Mucosa of rectum (tissue), 2 donors: ENCODE data around the gene ANKRD40.

Experiments used
- H3K27ac ChIP-seq, 2 donors: one replicate each; pipeline ENCODE4 v1.7.0; 2013; ENCODE audit warnings: inconsistent platforms in 2 of 2, low read depth in 2 of 2, low read length in 2 of 2
- H3K27me3 ChIP-seq, 2 donors: one replicate each; pipeline ENCODE4 v1.7.0; 2013; ENCODE audit warnings: low read length in 2 of 2; ENCODE audit not compliant: control insufficient read depth in 2 of 2, insufficient read depth in 2 of 2
- H3K36me3 ChIP-seq, 2 donors: one replicate each; pipeline ENCODE4 v1.7.0; 2013; ENCODE audit warnings: low read length in 2 of 2; ENCODE audit not compliant: control insufficient read depth in 2 of 2, insufficient read depth in 2 of 2
- H3K4me1 ChIP-seq, 2 donors: one replicate each; pipeline ENCODE4 v1.7.0; 2013; ENCODE audit warnings: low read length in 2 of 2, mild to moderate bottlenecking in 1 of 2; ENCODE audit not compliant: control insufficient read depth in 2 of 2, insufficient read depth in 2 of 2
- H3K4me3 ChIP-seq, 2 donors: one replicate each; pipeline ENCODE4 v1.7.0; 2013; ENCODE audit warnings: low read length in 2 of 2
- H3K9ac ChIP-seq, 2 donors: one replicate each; pipeline ENCODE4 v1.7.0; 2013; ENCODE audit warnings: low read length in 2 of 2, low read depth in 1 of 2, mild to moderate bottlenecking in 1 of 2
- H3K9me3 ChIP-seq, 2 donors: one replicate each; pipeline ENCODE4 v1.7.0; 2013; ENCODE audit warnings: low read length in 2 of 2; ENCODE audit not compliant: control insufficient read depth in 2 of 2
- donor health status: healthy.
- donor health status: Normal muscosa, but diverticular disease.

ANKRD40 gene

DNA sequence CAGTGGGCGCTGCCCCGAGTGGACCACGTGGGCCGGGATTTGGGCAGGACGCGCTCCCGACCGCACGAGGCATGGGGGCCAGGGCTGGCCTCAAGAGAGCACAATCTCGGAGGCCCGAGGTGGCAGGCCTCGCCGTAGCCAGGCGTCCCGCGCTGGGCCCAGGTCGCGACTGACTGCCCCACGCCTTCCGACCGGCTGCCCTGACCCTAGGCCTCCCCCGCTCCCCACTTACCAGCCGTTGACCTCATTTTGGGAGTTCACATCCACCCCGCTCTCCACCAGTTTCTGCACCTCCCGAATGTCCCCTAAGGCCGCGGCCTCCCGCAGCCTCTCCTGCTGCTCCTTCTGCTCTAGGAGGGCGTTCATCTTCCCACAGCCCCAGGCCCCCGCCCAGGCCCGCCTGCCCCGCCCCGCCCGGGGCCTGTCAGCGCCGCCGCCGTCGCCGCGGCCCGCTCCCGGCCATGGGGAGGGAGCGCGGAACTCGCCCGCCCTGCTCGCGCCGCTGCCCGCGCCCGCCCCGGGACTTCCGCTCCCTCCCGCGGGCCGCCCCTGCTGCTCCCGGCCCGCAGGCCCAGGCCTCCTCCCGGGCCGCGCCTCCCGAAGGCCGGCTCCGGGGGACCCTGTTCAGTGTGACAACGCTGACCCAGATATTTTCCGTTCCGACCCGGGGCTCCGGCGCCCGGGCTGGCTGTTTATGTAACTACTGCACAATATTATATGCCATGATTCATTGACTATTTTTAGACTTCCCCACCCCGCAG is at the start of gene ANKRD40:
Gene ANKRD40, minus strand, starts transcription at position 626 of the 761 bp plus-strand sequence. Its CDS starts 260 bp downstream, at position 366.
- peak within 1 kb of the TSS; percentile 91 to 97 for H3K27ac ChIP-seq
- H3K36me3 ChIP-seq = peaks cover 3 to 7% of the 10 kb centered on the region in 2 donors
- H3K4me3 ChIP-seq = peak within 1 kb of the TSS; percentile 69 to 88
- H3K27me3 ChIP-seq = no peaks in the 10 kb centered on the region
- no peaks in the 10 kb centered on the region for H3K9me3 ChIP-seq
- peak within 1 kb of the TSS; percentile 80 to 99 for H3K9ac ChIP-seq
- peaks cover 14 to 15% of the 10 kb centered on the region in 2 donors for H3K4me1 ChIP-seq

- Histone ChIP-seq H3K27me3 (no peaks in the 10 kb centered on the region), H3K9ac (no peak overlapping the region), H3K27ac (no peak overlapping the region), H3K36me3 (peaks cover 33 to 42% of the 10 kb centered on the region in 2 donors), H3K4me1 (peaks cover 0 to 4% of the 10 kb centered on the region in 2 donors), H3K4me3 (no peak overlapping the region), H3K9me3 (no peaks in the 10 kb centered on the region)
Observed at GRCh38 chr17:50754521-50754920, 46.8 kb upstream of the ANKRD40 start.

- Histone ChIP-seq H3K9me3 (no peaks in the 10 kb centered on the region), H3K36me3 (peaks cover 72 to 77% of the 10 kb centered on the region in 2 donors), H3K27ac (no peak overlapping the region), H3K4me1 (peaks cover 0 to 4% of the 10 kb centered on the region in 2 donors), H3K9ac (no peak overlapping the region), H3K4me3 (no peak overlapping the region), H3K27me3 (no peaks in the 10 kb centered on the region)
Observed at GRCh38 chr17:50749245-50749644, 41.5 kb upstream of the ANKRD40 start.

DNA sequence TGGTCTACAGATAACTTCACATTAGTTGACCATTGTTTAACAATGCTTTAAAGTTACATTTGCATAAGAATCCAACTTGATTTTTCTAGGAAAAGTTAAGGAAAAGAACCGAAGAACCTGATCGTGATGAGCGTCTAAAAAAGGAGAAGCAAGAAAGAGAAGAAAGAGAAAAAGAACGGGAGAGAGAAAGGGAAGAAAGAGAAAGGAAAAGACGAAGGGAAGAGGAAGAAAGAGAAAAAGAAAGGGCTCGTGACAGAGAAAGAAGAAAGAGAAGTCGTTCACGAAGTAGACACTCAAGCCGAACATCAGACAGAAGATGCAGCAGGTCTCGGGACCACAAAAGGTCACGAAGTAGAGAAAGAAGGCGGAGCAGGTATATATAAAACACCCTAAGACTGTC is 37.9 kb upstream of the ANKRD40 start:
- Histone ChIP-seq H3K4me3 (no peak overlapping the region), H3K36me3 (peaks cover 81 to 88% of the 10 kb centered on the region in 2 donors), H3K27me3 (no peaks in the 10 kb centered on the region), H3K4me1 (no peaks in the 10 kb centered on the region), H3K9ac (no peak overlapping the region), H3K27ac (no peak overlapping the region), H3K9me3 (no peaks in the 10 kb centered on the region)

DNA sequence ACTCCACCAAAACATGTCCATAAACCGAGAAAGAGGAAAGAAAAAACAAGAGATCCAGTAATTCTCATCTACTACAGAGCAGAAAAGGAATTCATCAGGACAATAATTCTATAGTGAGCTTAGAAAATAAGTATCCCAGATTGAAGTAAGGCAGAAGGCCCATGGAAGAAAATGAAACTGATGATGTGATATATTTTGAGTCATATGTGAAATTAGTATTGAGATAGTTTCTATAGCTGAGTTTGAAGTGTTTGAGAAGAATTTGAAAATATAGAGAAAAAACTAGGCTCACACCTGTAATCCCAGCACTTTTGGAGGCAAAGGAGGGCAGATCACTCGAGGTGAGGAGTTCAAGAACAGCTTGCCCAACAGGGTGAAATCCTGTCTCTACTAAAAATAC is 31.4 kb upstream of the ANKRD40 start:
- no peak overlapping the region for H3K27ac ChIP-seq
- no peaks in the 10 kb centered on the region for H3K9me3 ChIP-seq
- no peak overlapping the region for H3K9ac ChIP-seq
- H3K4me1 ChIP-seq = peaks cover 0 to 3% of the 10 kb centered on the region in 2 donors
- H3K36me3 ChIP-seq = peaks cover 49 to 63% of the 10 kb centered on the region in 2 donors
- H3K27me3 ChIP-seq = no peaks in the 10 kb centered on the region
- no peak overlapping the region for H3K4me3 ChIP-seq

DNA sequence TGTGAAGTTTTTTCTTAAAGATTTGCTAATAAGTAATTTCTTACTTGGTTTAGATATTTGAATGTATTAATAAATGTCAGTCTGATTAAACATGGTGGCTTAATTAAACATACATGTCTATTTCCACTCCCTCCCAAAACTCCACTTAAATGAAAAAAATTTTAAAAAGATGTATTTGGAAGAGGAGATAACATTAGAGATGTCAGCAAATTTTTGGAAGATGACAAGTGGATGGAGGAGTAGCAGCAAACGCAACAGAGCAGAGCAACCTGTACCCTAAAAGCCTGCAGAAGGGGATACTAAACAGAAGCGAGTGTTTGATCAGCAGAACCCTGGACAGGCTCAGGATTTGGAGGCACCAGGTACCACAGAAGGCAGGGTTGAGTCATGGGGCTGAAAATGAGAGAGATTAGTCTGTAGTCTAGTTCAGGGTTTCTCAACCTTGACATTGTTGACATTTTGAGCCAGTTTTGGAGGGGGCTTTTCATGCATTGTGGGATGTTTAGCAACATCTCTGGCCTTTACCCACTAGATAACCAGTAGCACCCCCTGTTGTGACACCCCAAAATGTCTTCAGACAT is 29.5 kb upstream of the ANKRD40 start:
- Histone ChIP-seq H3K27me3 (no peaks in the 10 kb centered on the region), H3K9me3 (no peaks in the 10 kb centered on the region), H3K9ac (no peak overlapping the region), H3K36me3 (peaks cover 36 to 48% of the 10 kb centered on the region in 2 donors), H3K4me3 (no peak overlapping the region), H3K4me1 (peaks cover 0 to 3% of the 10 kb centered on the region in 2 donors), H3K27ac (no peak overlapping the region)

DNA sequence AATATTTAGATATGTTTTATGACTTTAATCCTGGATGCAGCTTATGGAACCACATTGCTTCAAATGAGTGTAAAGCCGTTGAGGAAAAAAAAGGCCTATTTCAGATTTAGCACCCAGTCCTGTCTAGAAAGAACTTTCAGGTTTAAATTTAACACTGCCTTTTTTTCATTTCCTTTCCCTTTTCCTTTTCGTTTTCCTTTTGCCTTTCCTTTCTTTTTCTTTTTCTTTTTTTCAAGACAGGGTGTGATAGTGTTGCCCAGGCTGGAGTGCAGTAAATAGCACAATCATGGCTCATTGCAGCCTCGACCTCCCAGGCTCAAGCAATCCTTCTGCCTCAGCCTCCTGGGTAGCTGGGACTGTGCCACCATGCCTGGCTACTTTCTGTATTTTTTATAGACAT is 27.6 kb upstream of the ANKRD40 start:
- Histone ChIP-seq H3K4me3 (no peak overlapping the region), H3K27me3 (no peaks in the 10 kb centered on the region), H3K4me1 (peaks cover 3 to 7% of the 10 kb centered on the region in 2 donors), H3K9me3 (no peaks in the 10 kb centered on the region), H3K9ac (no peak overlapping the region), H3K36me3 (peaks cover 21 to 29% of the 10 kb centered on the region in 2 donors), H3K27ac (no peak overlapping the region)

DNA sequence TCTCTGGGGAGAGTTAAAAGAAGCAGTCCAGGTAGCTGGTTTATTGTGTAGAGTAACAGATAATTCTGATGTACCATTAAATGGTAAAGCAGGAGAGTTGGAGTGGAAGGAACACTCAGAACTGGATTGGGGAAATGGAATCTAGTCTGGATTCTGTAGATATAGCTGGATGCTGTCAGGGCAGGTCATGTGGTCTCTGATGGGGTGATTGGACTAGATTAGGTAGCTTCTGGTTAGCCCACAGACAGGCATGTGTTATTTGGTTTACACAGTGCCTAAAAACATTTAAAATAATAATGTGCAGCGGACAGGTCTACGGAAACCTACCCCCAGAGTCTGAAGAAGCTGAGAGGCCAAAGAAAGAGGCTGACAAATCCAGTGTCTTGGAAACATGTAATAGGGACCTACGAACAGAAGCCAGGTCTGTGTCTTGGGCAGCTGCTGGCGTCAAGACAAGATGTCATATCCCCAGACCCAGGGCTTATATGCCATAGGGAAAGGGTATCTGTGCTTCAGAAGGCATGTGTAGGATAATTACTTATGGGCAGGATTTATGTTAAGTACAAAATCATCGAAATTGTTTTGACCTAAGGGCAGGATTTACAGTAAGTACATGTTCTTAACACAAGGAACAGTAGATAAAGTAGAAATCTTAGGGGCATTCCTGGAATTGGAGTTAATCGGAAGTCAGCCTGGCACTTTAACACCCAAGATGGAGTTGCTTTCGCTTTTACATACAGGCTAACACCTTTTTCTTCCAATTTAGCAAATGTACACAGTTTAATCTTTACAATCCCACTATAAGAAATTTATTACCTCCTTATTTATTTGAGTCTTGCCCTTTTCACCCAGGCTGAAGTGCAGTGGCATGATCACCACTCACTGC is 24.1 kb upstream of the ANKRD40 start:
- Histone ChIP-seq H3K9ac (no peak overlapping the region), H3K27ac (peak overlapping the region in 1 of 2 donors; percentile 50), H3K9me3 (no peaks in the 10 kb centered on the region), H3K4me1 (peaks cover 14 to 23% of the 10 kb centered on the region in 2 donors), H3K36me3 (no peaks in the 10 kb centered on the region), H3K4me3 (no peak overlapping the region), H3K27me3 (no peaks in the 10 kb centered on the region)

DNA sequence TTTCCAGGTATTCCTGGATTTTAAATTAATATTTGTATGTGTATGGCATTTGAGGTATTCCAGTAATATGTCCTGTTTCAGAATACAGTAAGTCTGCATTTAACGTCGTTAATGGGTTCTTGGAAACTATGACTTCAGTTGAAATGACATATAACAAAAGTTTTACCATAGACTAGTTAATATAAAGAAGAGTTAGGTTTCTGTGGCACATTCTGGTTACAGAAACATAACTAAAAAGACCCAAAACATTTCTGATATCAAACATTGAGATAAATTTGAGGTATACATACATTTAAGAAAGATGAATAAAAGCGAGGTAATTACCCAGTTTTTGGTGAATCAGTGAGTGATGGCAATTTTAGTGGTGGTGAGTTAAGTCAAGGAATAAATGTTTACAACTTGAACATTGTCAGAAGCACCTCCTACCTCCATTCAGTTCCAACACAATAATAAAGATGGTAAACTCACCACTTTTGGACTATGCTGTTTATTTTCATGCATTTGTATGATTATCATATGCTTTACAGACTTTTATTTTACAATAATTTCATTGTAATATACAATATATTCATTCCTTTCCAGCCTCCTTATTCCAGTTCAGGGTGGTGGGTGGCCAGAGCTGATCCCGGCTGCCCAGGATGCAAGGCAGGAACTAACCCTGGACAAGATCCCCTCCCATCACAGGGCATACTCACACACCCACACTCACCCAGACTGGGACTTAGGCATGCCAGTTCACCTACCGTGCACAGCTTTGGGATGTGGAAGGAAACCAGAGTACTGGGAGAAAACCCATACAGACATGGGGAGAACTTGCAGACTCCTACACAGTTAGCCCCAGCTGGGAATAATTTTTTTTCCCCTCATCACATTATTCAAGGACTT is 21.4 kb upstream of the ANKRD40 start:
- Histone ChIP-seq H3K4me1 (peaks cover 16 to 30% of the 10 kb centered on the region in 2 donors), H3K4me3 (no peak overlapping the region), H3K27me3 (no peaks in the 10 kb centered on the region), H3K27ac (no peak overlapping the region), H3K36me3 (no peaks in the 10 kb centered on the region), H3K9ac (no peak overlapping the region), H3K9me3 (no peaks in the 10 kb centered on the region)
